ENCODE results near the gene PITHD1.

GRCh38 chr1:23809751-23810171, 31.5 kb downstream of the PITHD1 start:
- TF ChIP-seq, protein P1, sequence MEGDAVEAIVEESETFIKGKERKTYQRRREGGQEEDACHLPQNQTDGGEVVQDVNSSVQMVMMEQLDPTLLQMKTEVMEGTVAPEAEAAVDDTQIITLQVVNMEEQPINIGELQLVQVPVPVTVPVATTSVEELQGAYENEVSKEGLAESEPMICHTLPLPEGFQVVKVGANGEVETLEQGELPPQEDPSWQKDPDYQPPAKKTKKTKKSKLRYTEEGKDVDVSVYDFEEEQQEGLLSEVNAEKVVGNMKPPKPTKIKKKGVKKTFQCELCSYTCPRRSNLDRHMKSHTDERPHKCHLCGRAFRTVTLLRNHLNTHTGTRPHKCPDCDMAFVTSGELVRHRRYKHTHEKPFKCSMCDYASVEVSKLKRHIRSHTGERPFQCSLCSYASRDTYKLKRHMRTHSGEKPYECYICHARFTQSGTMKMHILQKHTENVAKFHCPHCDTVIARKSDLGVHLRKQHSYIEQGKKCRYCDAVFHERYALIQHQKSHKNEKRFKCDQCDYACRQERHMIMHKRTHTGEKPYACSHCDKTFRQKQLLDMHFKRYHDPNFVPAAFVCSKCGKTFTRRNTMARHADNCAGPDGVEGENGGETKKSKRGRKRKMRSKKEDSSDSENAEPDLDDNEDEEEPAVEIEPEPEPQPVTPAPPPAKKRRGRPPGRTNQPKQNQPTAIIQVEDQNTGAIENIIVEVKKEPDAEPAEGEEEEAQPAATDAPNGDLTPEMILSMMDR (conservative IDR thresholded peaks at IDR 0.05 in 1 of 2, IDR thresholded peaks at IDR 0.05 in 1 of 2; ENCODE audit: extremely low read depth in 1 of 2, insufficient read depth in 1 of 2, low read depth in 1 of 2, low read length in 2 of 2), result peak; percentile 91
- TF ChIP-seq EZH2 (IDR thresholded peaks at IDR 0.05; ENCODE audit: borderline replicate concordance, low read length), result no peak

Data from mammary epithelial cell (primary cell).